ENCODE data around the gene CDH4. TPM values are rescaled to one million over a fixed set of nuclear protein-coding genes. Genes with fewer than 3 reads are reported as not detected.

CDH4 gene
- total and polyA plus RNA-seq, 2 of the 13 experiments (the other 11 are each of a cell fraction or from before 2014, with no cell fraction given) = not detected

DNA sequence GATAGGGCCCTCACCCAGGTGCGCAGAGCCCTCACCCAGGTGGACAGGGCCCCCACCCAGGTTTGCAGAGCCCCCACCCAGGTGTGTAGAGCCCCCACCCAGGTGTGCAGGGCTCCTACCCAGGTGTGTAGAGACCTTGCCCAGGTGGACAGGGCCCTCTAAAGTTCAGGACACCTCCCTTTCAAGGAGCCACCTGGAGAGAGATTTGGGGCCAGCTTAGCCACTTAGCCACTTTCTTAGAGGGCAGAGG is 533.4 kb downstream of the CDH4 start:
- FAIRE-seq = no peak
- BruUV-seq (replicated peaks) = no TSS peak

More for the DNA sequence above, 533.4 kb downstream of the CDH4 start:
- H2AFZ ChIP-seq (ENCODE audit: low read length) = no peak overlapping the region
- no peaks in the 10 kb centered on the region for H3K36me3 ChIP-seq (replicated peaks in 1 of 2; ENCODE audit: control insufficient read depth in 1 of 2, insufficient read depth in 2 of 2, low read length in 2 of 2)
- H3K27me3 ChIP-seq (ENCODE audit: control insufficient read depth in 1 of 2, insufficient read depth in 2 of 2, low read length in 2 of 2) = peaks cover 7 to 68% of the 10 kb centered on the region in 2 experiments
- whole genome bisulfite sequencing (ENCODE audit: low lambda C conversion rate) = no CpG with 5 or more reads among the region's 1 CpG
- H4K20me1 ChIP-seq (ENCODE audit: insufficient read depth, low read length) = no peaks in the 10 kb centered on the region; the same call in 1 of the 2 replicates
- intact Hi-C loops (cut with micrococcal nuclease; ENCODE audit: unreplicated experiment) (no loop called here), in situ Hi-C loops (cut with HindIII; ENCODE audit: extremely low pct_ligation_motif_present, low pct_unique_long_range_greater_than_20kb) (no loop called here)
- H3K79me2 ChIP-seq (ENCODE audit: insufficient read depth, low read length) = no peaks in the 10 kb centered on the region
- H3K4me1 ChIP-seq (ENCODE audit: insufficient read depth, low read length) = no peaks in the 10 kb centered on the region
- no peak for DNase-seq (ENCODE audit: low spot score)
- POLR2A ChIA-PET = no interaction called here
- no peak; the same call in 2 of the 3 replicates for ATAC-seq
- no peak overlapping the region for H3K4me3 ChIP-seq (replicated peaks in 1 of 3; ENCODE audit: insufficient read depth in 1 of 3, low read depth in 2 of 3, low read length in 3 of 3)
- CTCF ChIA-PET (ENCODE audit: low intra/inter-chr PET ratio, low total read pairs) = no interaction called here
- no peak overlapping the region for H3K4me2 ChIP-seq (ENCODE audit: low read depth, low read length)
- no peaks in the 10 kb centered on the region; the same call in 1 of the 2 replicates for H3K9me3 ChIP-seq (ENCODE audit: low read length)
- H3K27ac ChIP-seq (ENCODE audit: extremely low read length, insufficient read depth, low read length) = no peak overlapping the region
- H3K9ac ChIP-seq (ENCODE audit: insufficient read depth, low read depth, low read length) = no peak overlapping the region
- TF ChIP-seq, protein P1, sequence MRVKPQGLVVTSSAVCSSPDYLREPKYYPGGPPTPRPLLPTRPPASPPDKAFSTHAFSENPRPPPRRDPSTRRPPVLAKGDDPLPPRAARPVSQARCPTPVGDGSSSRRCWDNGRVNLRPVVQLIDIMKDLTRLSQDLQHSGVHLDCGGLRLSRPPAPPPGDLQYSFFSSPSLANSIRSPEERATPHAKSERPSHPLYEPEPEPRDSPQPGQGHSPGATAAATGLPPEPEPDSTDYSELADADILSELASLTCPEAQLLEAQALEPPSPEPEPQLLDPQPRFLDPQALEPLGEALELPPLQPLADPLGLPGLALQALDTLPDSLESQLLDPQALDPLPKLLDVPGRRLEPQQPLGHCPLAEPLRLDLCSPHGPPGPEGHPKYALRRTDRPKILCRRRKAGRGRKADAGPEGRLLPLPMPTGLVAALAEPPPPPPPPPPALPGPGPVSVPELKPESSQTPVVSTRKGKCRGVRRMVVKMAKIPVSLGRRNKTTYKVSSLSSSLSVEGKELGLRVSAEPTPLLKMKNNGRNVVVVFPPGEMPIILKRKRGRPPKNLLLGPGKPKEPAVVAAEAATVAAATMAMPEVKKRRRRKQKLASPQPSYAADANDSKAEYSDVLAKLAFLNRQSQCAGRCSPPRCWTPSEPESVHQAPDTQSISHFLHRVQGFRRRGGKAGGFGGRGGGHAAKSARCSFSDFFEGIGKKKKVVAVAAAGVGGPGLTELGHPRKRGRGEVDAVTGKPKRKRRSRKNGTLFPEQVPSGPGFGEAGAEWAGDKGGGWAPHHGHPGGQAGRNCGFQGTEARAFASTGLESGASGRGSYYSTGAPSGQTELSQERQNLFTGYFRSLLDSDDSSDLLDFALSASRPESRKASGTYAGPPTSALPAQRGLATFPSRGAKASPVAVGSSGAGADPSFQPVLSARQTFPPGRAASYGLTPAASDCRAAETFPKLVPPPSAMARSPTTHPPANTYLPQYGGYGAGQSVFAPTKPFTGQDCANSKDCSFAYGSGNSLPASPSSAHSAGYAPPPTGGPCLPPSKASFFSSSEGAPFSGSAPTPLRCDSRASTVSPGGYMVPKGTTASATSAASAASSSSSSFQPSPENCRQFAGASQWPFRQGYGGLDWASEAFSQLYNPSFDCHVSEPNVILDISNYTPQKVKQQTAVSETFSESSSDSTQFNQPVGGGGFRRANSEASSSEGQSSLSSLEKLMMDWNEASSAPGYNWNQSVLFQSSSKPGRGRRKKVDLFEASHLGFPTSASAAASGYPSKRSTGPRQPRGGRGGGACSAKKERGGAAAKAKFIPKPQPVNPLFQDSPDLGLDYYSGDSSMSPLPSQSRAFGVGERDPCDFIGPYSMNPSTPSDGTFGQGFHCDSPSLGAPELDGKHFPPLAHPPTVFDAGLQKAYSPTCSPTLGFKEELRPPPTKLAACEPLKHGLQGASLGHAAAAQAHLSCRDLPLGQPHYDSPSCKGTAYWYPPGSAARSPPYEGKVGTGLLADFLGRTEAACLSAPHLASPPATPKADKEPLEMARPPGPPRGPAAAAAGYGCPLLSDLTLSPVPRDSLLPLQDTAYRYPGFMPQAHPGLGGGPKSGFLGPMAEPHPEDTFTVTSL (CRISPR knock-in tag; IDR thresholded peaks at IDR 0.05; ENCODE audit: borderline replicate concordance) = no peak

Measured in HepG2 (cell line).